HL-60 (cell line): ENCODE results near the gene GRAMD2A.

ENCODE experiments used
- DNase-seq, 2 experiments: peaks; one replicate each; pipeline ENCODE4 v3.0.0-alpha.2; 2010 to 2020; ENCODE audit warnings: low read depth in 1 of 2, low spot score in 1 of 2
- H3K27ac ChIP-seq: fragments of 250-450 bp; sonication (Bioruptor Pico); replicated peaks from 2 replicates; pipeline ENCODE4 v1.5.1; 2020; ENCODE audit warnings: mild to moderate bottlenecking, moderate library complexity
- H3K27me3 ChIP-seq: fragments of 250-450 bp; sonication (Bioruptor Pico); 2 replicates; pipeline ENCODE4 v1.5.1; 2021; ENCODE audit warnings: mild to moderate bottlenecking, moderate library complexity; ENCODE audit not compliant: insufficient read depth, poor library complexity, severe bottlenecking
- H3K4me3 ChIP-seq: replicated peaks from 2 replicates; pipeline ENCODE4 v1.5.1; 2011; ENCODE audit warnings: mild to moderate bottlenecking, control low read depth, low read length; ENCODE audit not compliant: insufficient read depth
- GABPA ChIP-seq: IDR thresholded peaks from 2 replicates; pipeline ENCODE4 v1.6.1; 2012; ENCODE audit warnings: low read depth
- POLR2AphosphoS5 ChIP-seq: IDR thresholded peaks from 2 replicates; pipeline ENCODE4 v1.6.1; 2012; ENCODE audit warnings: low read depth
- SPI1 ChIP-seq: IDR thresholded peaks from 2 replicates; pipeline ENCODE4 v1.6.1; 2012; ENCODE audit warnings: low read depth, mild to moderate bottlenecking, borderline replicate concordance
- TF ChIP-seq, protein P1 (sequence below): IDR thresholded peaks from one replicate; pipeline ENCODE4 v1.5.1; 2011; ENCODE audit warnings: low read length, control low read depth, inconsistent platforms; ENCODE audit not compliant: insufficient read depth
- TF ChIP-seq, protein P2 (sequence below): IDR thresholded peaks from 2 replicates; pipeline ENCODE4 v1.6.1; 2012; ENCODE audit warnings: low read depth; ENCODE audit not compliant: insufficient replicate concordance

The GRAMD2A gene

DNA sequence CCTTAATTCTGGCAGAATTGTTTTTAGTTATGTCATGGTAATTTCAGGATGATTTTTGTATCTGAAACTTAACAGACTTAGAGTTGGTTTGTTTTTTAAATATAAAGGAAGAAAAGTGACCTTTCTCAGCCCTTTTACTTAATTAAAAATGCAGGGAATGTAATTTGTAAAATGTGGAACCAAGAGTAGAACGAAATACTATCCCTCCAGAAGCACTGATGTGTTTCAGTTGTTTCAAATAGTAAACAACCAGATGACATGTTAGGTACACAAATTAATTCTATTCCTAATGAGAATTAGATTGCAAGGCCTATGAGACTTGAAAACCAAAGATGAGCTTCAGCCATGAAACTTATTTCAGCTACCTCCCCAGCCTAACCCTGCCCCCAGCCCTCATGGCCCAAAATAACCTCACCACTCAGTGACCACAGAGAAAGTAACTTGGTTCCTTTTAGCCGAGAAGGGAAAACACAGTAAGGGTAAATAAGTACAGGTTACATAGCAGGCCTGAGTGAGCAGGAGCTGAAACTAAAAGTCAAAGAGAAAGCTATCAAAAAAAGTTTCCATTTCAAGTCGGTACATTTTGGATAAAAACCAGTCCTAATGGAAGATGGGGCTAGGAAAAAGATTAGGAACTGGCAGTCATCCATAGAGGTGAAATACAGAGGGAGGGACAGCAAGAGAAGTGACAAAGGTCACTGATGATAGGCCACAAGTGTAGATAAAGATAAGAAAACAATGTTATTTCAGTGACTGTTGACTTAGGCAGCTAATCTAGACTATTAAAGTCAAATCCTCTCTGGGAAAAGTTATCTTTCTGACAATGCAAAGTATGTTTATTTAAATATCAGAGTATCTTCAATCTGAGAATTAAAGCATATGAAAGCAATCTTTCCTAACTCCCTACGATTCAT, 56.2 kb downstream of the GRAMD2A start:
- H3K27me3 ChIP-seq = no peaks in the 10 kb centered on the region
- TF ChIP-seq, protein P1, sequence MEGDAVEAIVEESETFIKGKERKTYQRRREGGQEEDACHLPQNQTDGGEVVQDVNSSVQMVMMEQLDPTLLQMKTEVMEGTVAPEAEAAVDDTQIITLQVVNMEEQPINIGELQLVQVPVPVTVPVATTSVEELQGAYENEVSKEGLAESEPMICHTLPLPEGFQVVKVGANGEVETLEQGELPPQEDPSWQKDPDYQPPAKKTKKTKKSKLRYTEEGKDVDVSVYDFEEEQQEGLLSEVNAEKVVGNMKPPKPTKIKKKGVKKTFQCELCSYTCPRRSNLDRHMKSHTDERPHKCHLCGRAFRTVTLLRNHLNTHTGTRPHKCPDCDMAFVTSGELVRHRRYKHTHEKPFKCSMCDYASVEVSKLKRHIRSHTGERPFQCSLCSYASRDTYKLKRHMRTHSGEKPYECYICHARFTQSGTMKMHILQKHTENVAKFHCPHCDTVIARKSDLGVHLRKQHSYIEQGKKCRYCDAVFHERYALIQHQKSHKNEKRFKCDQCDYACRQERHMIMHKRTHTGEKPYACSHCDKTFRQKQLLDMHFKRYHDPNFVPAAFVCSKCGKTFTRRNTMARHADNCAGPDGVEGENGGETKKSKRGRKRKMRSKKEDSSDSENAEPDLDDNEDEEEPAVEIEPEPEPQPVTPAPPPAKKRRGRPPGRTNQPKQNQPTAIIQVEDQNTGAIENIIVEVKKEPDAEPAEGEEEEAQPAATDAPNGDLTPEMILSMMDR = no peak
- TF ChIP-seq SPI1 = no peak
- TF ChIP-seq POLR2AphosphoS5 = no peak
- TF ChIP-seq GABPA = no peak
- TF ChIP-seq, protein P2, sequence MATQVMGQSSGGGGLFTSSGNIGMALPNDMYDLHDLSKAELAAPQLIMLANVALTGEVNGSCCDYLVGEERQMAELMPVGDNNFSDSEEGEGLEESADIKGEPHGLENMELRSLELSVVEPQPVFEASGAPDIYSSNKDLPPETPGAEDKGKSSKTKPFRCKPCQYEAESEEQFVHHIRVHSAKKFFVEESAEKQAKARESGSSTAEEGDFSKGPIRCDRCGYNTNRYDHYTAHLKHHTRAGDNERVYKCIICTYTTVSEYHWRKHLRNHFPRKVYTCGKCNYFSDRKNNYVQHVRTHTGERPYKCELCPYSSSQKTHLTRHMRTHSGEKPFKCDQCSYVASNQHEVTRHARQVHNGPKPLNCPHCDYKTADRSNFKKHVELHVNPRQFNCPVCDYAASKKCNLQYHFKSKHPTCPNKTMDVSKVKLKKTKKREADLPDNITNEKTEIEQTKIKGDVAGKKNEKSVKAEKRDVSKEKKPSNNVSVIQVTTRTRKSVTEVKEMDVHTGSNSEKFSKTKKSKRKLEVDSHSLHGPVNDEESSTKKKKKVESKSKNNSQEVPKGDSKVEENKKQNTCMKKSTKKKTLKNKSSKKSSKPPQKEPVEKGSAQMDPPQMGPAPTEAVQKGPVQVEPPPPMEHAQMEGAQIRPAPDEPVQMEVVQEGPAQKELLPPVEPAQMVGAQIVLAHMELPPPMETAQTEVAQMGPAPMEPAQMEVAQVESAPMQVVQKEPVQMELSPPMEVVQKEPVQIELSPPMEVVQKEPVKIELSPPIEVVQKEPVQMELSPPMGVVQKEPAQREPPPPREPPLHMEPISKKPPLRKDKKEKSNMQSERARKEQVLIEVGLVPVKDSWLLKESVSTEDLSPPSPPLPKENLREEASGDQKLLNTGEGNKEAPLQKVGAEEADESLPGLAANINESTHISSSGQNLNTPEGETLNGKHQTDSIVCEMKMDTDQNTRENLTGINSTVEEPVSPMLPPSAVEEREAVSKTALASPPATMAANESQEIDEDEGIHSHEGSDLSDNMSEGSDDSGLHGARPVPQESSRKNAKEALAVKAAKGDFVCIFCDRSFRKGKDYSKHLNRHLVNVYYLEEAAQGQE = no peak
- H3K27ac ChIP-seq = no peak overlapping the region
- H3K4me3 ChIP-seq = no peak overlapping the region
- DNase-seq = no peak

DNA sequence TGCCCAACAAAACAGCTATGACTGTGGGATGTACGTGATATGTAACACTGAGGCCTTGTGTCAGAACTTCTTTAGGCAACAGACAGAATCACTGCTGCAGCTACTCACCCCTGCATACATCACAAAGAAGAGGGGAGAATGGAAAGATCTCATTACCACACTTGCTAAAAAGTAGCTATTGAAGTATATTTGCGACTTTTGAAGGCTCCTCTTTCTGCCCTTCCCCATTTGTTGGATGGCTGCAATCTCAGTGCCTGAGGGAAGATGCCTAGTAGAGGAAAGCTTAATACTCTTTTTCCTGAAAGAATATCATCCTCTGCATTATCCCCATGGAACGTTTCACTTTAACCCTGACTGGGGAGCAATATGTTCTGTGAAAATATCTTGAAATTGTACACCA, 57.5 kb downstream of the GRAMD2A start:
- Histone ChIP-seq H3K27ac (no peak overlapping the region), H3K4me3 (no peak overlapping the region), H3K27me3 (no peaks in the 10 kb centered on the region)
- TF ChIP-seq GABPA (no peak), SPI1 (no peak), POLR2AphosphoS5 (no peak)
- TF ChIP-seq, protein P2 = no peak
- TF ChIP-seq, protein P1 = no peak
- DNase-seq = no peak

DNA sequence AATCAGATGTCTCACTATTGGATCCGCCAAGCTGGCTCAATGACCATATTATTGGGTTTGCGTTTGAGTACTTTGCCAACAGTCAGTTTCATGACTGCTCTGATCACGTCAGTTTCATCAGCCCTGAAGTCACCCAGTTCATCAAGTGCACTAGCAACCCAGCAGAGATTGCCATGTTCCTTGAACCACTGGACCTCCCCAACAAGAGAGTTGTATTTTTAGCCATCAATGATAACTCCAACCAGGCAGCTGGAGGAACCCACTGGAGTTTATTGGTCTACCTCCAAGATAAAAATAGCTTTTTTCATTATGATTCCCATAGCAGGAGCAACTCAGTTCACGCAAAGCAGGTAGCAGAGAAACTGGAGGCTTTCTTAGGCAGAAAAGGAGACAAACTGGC, 57.9 kb downstream of the GRAMD2A start:
- H3K27ac ChIP-seq = no peak overlapping the region
- H3K27me3 ChIP-seq = no peaks in the 10 kb centered on the region
- TF ChIP-seq, protein P1 = no peak
- TF ChIP-seq, protein P2 = no peak
- no peak for TF ChIP-seq SPI1
- no peak for TF ChIP-seq POLR2AphosphoS5
- no peak for TF ChIP-seq GABPA
- H3K4me3 ChIP-seq = no peak overlapping the region
- no peak for DNase-seq
